ENCODE measurements around the gene MYO1D.

DNA sequence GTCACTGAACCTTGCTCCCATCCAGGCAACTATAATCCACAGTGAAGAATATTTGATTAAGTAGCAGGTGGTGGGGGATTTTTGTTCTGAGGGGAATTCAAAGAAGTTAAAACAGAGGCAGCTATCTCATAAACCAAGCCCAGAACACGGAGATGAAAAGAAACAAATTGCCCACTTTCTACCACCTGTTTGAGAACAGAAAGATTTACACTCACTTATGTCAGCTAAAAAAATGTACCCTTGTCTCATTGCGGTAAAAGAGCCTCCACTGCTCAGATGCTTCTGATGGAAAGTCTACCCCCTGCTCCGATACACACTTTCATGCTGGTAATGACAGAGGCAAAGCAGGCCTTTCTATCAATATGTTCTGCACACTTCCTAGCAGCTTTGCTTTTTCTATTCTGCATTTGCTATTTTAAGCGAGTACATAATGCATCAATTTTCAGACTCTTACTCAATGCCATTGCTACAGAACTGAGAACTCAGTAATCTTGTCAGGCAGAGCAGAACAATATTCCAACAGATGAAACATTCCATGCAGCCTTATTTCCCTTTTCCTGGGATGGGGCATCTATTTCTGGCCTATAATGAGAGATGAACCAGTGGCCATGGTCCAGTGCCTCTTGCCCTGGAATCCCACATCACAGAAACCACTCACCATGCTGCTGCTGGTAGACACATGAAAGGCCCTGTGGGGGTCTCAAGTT, 361.1 kb downstream of the MYO1D start:
- TF ChIP-seq, protein P1, sequence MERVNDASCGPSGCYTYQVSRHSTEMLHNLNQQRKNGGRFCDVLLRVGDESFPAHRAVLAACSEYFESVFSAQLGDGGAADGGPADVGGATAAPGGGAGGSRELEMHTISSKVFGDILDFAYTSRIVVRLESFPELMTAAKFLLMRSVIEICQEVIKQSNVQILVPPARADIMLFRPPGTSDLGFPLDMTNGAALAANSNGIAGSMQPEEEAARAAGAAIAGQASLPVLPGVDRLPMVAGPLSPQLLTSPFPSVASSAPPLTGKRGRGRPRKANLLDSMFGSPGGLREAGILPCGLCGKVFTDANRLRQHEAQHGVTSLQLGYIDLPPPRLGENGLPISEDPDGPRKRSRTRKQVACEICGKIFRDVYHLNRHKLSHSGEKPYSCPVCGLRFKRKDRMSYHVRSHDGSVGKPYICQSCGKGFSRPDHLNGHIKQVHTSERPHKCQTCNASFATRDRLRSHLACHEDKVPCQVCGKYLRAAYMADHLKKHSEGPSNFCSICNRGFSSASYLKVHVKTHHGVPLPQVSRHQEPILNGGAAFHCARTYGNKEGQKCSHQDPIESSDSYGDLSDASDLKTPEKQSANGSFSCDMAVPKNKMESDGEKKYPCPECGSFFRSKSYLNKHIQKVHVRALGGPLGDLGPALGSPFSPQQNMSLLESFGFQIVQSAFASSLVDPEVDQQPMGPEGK (CRISPR knock-in tag; IDR thresholded peaks at IDR 0.05; ENCODE audit: borderline replicate concordance): no peak
- TF ChIP-seq TSHZ2 (CRISPR knock-in tag; IDR thresholded peaks at IDR 0.05): no peak
- TF ChIP-seq ZNF565 (CRISPR knock-in tag; conservative IDR thresholded peaks at IDR 0.05; ENCODE audit: low read depth): no peak
- TF ChIP-seq TOX (CRISPR knock-in tag; IDR thresholded peaks at IDR 0.05; ENCODE audit: borderline replicate concordance): no peak
- TF ChIP-seq BACH2 (CRISPR knock-in tag; IDR thresholded peaks at IDR 0.05; ENCODE audit: borderline replicate concordance): no peak
